HEK293 (cell line): ENCODE results near the gene RNF113B.

Experiments used
- CTCF ChIA-PET: fragments of 350-600 bp; formaldehyde crosslinking; extraction: SDS; loops from one replicate; lab custom pipeline; 2021; ENCODE audit warnings: antibody characterized with exemption; lab: Yijun Ruan, JAX
- POLR2A ChIA-PET: fragments of 300-600 bp; formaldehyde crosslinking; extraction: SDS; loops from one replicate; lab custom pipeline; 2020; ENCODE audit warnings: antibody characterized with exemption, inconsistent platforms; lab: Yijun Ruan, JAX
- H3K27ac ChIP-seq: fragments of 200-500 bp; sonication (Bioruptor generic); 2 replicates; pipeline ENCODE4 v1.5.1; 2014; ENCODE audit warnings: low read depth, low read length, control low read depth, inconsistent platforms; ENCODE audit errors: extremely low read depth
- H3K36me3 ChIP-seq, 2 experiments: fragments of 200-500 bp in 1 of 2; sonication (Bioruptor generic) in 1 of 2; 1 replicate in 1 of 2; 2 replicates in 1 of 2; pipeline ENCODE4 v1.5.1; 2014 to 2017; ENCODE audit warnings: inconsistent platforms in 2 of 2, low read length in 2 of 2; ENCODE audit not compliant: control insufficient read depth in 2 of 2, insufficient read depth in 1 of 2
- H3K4me1 ChIP-seq: fragments of 200-500 bp; sonication (Bioruptor generic); 2 replicates; pipeline ENCODE4 v1.5.1; 2014; ENCODE audit warnings: mild to moderate bottlenecking, low read length, inconsistent platforms; ENCODE audit not compliant: control insufficient read depth, insufficient read depth
- H3K4me3 ChIP-seq: 2 replicates; pipeline ENCODE4 v1.5.1; 2011; ENCODE audit warnings: low read depth, mild to moderate bottlenecking, control low read depth, low read length, moderate library complexity
- H3K9me3 ChIP-seq: fragments of 200-500 bp; sonication (Bioruptor generic); 2 replicates; pipeline ENCODE4 v1.5.1; 2014; ENCODE audit warnings: low read depth, low read length, inconsistent platforms; ENCODE audit not compliant: control insufficient read depth, insufficient read depth
- AEBP2 ChIP-seq: fragments of 450-650 bp; formaldehyde crosslinking; IDR thresholded peaks from 2 replicates; pipeline ENCODE4 v1.5.1; 2016; ENCODE audit warnings: missing biosample characterization, missing genetic modification characterization, borderline replicate concordance
- BCL11A ChIP-seq: fragments of 450-650 bp; formaldehyde crosslinking; IDR thresholded peaks from 2 replicates; pipeline ENCODE4 v1.5.1; 2016; ENCODE audit warnings: low read depth, missing biosample characterization, missing genetic modification characterization
- WT1 ChIP-seq: fragments of 450-650 bp; formaldehyde crosslinking; IDR thresholded peaks from 2 replicates; pipeline ENCODE4 v1.5.1; 2016; ENCODE audit warnings: missing biosample characterization, missing genetic modification characterization
- ZBTB10 ChIP-seq: fragments of 450-650 bp; formaldehyde crosslinking; IDR thresholded peaks from 2 replicates; pipeline ENCODE4 v1.5.1; 2016; ENCODE audit warnings: missing biosample characterization, missing genetic modification characterization
- ZFHX2 ChIP-seq: fragments of 450-650 bp; formaldehyde crosslinking; conservative IDR thresholded peaks from 2 replicates; pipeline ENCODE4 v1.5.1; 2016; ENCODE audit warnings: missing biosample characterization, missing genetic modification characterization
- ZFP3 ChIP-seq: fragments of 450-650 bp; formaldehyde crosslinking; IDR thresholded peaks from 2 replicates; pipeline ENCODE4 v1.5.1; 2016; ENCODE audit warnings: low read depth, missing biosample characterization, missing genetic modification characterization
- ZNF146 ChIP-seq: fragments of 450-650 bp; formaldehyde crosslinking; IDR thresholded peaks from 2 replicates; pipeline ENCODE4 v1.5.1; 2016; ENCODE audit warnings: missing biosample characterization, missing genetic modification characterization
- ZNF155 ChIP-seq: fragments of 450-650 bp; formaldehyde crosslinking; IDR thresholded peaks from 2 replicates; pipeline ENCODE4 v1.5.1; 2016; ENCODE audit warnings: missing biosample characterization, missing genetic modification characterization
- ZNF223 ChIP-seq: fragments of 450-650 bp; formaldehyde crosslinking; IDR thresholded peaks from 2 replicates; pipeline ENCODE4 v1.5.1; 2016; ENCODE audit warnings: missing biosample characterization, missing genetic modification characterization
- ZNF274 ChIP-seq, 2 experiments: fragments of 200-500 bp in 1 of 2; fragments of 450-650 bp in 1 of 2; sonication (Bioruptor generic) in 1 of 2; formaldehyde crosslinking in 1 of 2; IDR thresholded peaks; 2 replicates each; pipeline versions ENCODE4 v1.5.1 to v1.6.1; 2014 to 2016; ENCODE audit warnings: borderline replicate concordance in 1 of 2, inconsistent platforms in 1 of 2, low read length in 1 of 2, missing biosample characterization in 1 of 2, missing genetic modification characterization in 1 of 2
- ZNF311 ChIP-seq: fragments of 450-650 bp; formaldehyde crosslinking; IDR thresholded peaks from 2 replicates; pipeline ENCODE4 v1.5.1; 2017; ENCODE audit warnings: missing biosample characterization, missing genetic modification characterization, borderline replicate concordance
- ZNF324 ChIP-seq: fragments of 450-650 bp; formaldehyde crosslinking; IDR thresholded peaks from 2 replicates; pipeline ENCODE4 v1.5.1; 2016; ENCODE audit warnings: missing biosample characterization, missing genetic modification characterization
- ZNF37A ChIP-seq: fragments of 450-650 bp; IDR thresholded peaks from 2 replicates; pipeline ENCODE4 v1.5.1; 2018; ENCODE audit warnings: missing biosample characterization, missing genetic modification characterization
- ZNF394 ChIP-seq: fragments of 450-650 bp; formaldehyde crosslinking; IDR thresholded peaks from 2 replicates; pipeline ENCODE4 v1.5.1; 2016; ENCODE audit warnings: missing biosample characterization, missing genetic modification characterization, mild to moderate bottlenecking, moderate library complexity, borderline replicate concordance
- ZNF423 ChIP-seq: fragments of 450-650 bp; formaldehyde crosslinking; IDR thresholded peaks from 2 replicates; pipeline ENCODE4 v1.5.1; 2016; ENCODE audit warnings: missing biosample characterization, missing genetic modification characterization
- ZNF433 ChIP-seq: fragments of 450-650 bp; formaldehyde crosslinking; IDR thresholded peaks from 2 replicates; pipeline ENCODE4 v1.5.1; 2016; ENCODE audit warnings: missing biosample characterization, missing genetic modification characterization, low read depth
- ZNF548 ChIP-seq: fragments of 450-650 bp; formaldehyde crosslinking; IDR thresholded peaks from 2 replicates; pipeline ENCODE4 v1.5.1; 2016; ENCODE audit warnings: missing biosample characterization, missing genetic modification characterization
- ZNF626 ChIP-seq: fragments of 450-650 bp; sonication (Bioruptor Pico); formaldehyde crosslinking; IDR thresholded peaks from 2 replicates; pipeline ENCODE4 v1.5.1; 2018; ENCODE audit warnings: missing biosample characterization, missing genetic modification characterization, inconsistent platforms
- ZNF645 ChIP-seq: fragments of 450-650 bp; formaldehyde crosslinking; IDR thresholded peaks from 2 replicates; pipeline ENCODE4; 2016; ENCODE audit warnings: missing biosample characterization, missing genetic modification characterization
- ZSCAN5A ChIP-seq: fragments of 450-650 bp; formaldehyde crosslinking; IDR thresholded peaks from 2 replicates; pipeline ENCODE4 v1.5.1; 2016; ENCODE audit warnings: missing biosample characterization, missing genetic modification characterization

Gene RNF113B

GRCh38 chr13:98142380-98143156 is 34.5 kb downstream of the RNF113B start, which contains the start of gene FARP1 (continued):
- TF ChIP-seq ZNF146 (tag by site-specific recombination) (no peak), ZFHX2 (tag by site-specific recombination) (peak; percentile 70), ZNF645 (tag by site-specific recombination) (no peak), BCL11A (no peak), ZNF324 (tag by site-specific recombination) (0 out of 2 replicates have a peak, but pooled peaks have one; percentile 34), ZNF155 (no peak), ZBTB10 (tag by site-specific recombination) (no peak), ZFP3 (tag by site-specific recombination) (no peak), ZNF37A (tag by site-specific recombination) (no peak), ZSCAN5A (tag by site-specific recombination) (no peak), ZNF548 (tag by site-specific recombination) (no peak), AEBP2 (tag by site-specific recombination) (no peak), ZNF423 (tag by site-specific recombination) (0 out of 2 replicates have a peak, but pooled peaks have one; percentile 41), ZNF274 (IDR thresholded peaks at IDR 0.05; ENCODE audit: low read length) (no peak), ZNF274 (tag by site-specific recombination; IDR thresholded peaks at IDR 0.05; ENCODE audit: borderline replicate concordance) (no peak), ZNF311 (tag by site-specific recombination) (no peak), ZNF433 (no peak), WT1 (tag by site-specific recombination) (no peak)

- ChIA-PET CTCF (interaction anchor here (0.6 to 0.7 kb wide), 2 partner anchors 60 to 304 kb away, joined by 3 to 4 read pairs; no protein-coding TSS in a partner anchor), POLR2A (interaction anchor here (0.6 kb wide), 1 partner anchor 16 kb away, joined by 4 read pairs; no protein-coding TSS in a partner anchor)
- Histone ChIP-seq H3K4me1 (peaks cover 5% of the 10 kb centered on the region), H3K4me3 (no peak overlapping the region; the same call in 1 of the 2 replicates), H3K36me3 (no peaks in the 10 kb centered on the region), H3K9me3 (no peaks in the 10 kb centered on the region), H3K27ac (peak overlapping the region; percentile 71; the same call in 1 of the 2 replicates)
- no peak for TF ChIP-seq ZSCAN5A (tag by site-specific recombination)
- TF ChIP-seq ZNF394 (tag by site-specific recombination): no peak
- no peak for TF ChIP-seq ZNF223 (tag by site-specific recombination)
- no peak for TF ChIP-seq ZNF626
Measured at GRCh38 chr13:98141509-98142379, 35.3 kb downstream of the RNF113B start.
